Kidney tubule cell (primary cell): ENCODE data around the gene ABCA8.

Experiments
- DNase-seq: peaks from one replicate; pipeline ENCODE4 v3.0.0-alpha.2; 2018; ENCODE audit warnings: low spot score

ABCA8 gene

DNA sequence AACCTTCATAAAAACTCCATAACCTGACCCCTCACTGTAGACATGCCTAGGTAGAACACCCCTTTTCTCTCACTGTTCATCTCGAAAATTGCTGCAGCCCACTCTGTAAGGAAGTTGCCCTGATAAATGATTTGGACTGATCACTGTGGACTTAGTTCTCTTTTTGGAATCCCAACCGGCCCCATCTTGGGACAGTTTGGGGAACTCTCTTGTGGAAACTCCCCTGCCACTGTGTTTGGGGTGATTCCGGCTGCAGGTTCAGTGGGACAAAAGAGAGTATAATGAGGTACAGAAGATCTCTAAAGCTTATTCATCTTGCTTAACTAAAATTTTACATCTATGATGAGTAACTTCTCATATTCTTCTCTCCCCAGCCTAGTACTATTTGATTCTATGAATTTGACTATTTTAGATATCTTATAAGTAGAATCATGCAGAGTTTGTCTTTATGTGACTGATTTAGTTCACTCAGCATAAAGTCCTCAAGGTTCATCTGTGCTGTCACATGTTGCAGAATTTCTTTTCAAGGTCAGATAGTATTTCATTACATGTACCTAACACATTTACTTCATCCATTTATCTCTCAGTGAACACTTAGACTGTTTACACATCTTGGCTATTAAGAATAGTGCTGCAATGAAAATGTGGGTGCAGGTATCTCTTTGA, 84.9 kb downstream of the ABCA8 start:
- no peak for DNase-seq

DNA sequence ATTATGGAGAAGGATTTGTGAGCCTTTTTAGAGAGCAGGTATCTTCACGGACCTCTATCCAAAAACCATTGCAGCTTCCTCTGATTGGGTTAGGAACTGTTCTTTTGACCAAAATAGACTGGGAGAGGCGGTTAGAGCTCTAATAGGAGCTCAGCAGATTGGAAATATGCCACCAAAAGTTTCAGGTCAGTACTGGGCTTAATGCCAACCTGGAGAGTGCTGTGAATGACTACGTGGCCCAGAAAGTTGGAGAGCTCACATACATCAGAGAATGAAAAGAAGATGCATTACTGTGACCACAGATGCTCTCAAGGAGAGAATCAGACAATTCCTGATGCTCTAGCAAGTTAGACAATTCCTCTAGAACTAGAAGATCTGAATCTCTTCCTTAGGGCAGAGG, 86.5 kb downstream of the ABCA8 start:
- peak; percentile 2 for DNase-seq

DNA sequence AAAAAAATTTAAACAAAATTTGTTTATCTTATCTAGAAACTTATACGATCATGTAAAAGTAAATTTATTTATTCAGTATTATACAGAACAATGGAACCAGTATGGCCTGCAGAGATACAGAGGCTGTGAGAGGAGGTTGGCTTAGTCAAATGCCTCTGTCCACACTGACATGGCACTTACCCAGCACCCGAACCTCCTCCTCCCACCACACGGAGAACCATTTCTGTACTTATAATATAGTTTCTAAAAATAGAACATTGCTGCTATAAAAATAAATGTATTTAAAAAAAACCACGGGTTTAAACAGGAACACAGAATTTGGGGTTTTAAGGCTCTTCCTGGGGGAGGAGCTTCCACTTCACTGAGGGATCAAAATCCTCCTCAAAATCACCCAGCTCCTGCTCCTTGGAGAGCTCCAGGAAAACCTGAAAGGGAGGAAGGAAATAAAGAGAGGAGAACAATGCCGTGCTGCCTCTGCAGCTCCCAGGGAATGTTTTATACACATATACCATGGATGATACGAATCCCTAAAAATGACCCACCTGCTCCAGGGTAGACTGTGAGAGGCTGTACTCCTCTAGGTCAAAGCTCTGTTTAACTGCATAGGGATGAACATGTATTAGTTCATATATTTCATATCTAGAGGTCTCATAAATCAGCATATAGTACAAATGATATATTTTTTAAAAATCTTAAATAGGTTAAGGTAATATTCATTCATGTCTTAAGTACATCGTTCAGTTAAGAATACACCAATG, 87.3 kb downstream of the ABCA8 start:
- DNase-seq, result no peak

DNA sequence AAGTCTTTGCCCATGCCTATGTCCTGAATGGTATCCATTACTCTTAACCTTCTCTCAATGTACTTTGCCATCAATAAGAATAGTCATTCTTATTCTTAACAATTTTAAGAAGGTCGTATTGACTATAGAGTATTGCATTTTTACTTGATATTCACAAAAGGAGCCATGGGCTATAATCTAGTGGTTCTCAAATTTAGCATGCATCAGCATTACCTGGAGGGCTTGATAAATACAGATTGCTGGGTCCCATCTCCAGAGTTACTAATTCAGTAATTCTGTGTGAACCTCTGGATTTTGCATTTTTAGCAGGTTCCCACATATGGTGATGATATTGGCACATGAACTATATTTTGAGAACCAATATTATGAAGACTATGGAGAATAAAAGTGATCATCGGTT, 89.6 kb downstream of the ABCA8 start:
- no peak for DNase-seq

GRCh38 chr17:68863091-68863652, 92.0 kb downstream of the ABCA8 start:
- DNase-seq, result no peak

DNA sequence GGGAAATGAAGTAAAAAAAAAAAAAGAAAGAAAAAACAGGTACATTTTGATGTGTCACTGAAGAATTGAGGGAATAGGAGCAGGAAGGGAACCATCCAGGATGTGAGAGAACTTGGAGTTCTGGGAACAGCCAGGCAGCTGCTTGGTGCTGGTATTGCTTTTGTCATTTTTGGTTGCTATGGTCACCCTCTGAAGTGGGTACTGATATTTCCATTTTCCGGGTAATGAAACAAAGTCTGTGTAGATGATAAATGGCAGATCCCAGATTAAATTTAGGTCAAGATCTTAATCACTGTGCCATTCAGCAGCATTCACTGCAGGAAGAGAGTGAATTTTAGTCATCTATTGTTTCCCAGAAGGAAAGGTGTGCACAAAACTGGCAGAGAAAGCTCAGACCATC, 93.6 kb downstream of the ABCA8 start:
- no peak for DNase-seq

GRCh38 chr17:68860941-68861340, 94.3 kb downstream of the ABCA8 start:
- DNase-seq, result no peak

GRCh38 chr17:68854452-68854851, 100.7 kb downstream of the ABCA8 start:
- no peak for DNase-seq

DNA sequence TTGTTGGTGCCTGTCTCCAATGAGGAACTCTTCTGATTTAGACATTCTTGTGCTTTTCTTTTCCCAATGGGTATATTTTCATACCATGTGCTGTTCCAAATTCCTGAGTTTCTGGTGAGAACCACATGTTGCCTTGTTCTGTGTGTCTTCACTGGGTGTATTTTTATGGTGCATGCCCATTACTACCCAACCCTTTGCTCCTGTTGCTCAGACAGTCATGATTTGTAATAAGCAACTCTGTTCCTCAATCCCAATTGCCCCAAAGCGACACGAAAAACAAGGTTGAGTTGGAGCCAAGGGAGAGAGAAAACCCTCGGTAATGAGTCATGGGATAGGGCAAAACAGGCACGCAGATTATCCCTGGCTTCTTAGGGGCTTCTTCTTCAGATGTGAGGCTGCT, 101.8 kb downstream of the ABCA8 start:
- DNase-seq, result no peak

DNA sequence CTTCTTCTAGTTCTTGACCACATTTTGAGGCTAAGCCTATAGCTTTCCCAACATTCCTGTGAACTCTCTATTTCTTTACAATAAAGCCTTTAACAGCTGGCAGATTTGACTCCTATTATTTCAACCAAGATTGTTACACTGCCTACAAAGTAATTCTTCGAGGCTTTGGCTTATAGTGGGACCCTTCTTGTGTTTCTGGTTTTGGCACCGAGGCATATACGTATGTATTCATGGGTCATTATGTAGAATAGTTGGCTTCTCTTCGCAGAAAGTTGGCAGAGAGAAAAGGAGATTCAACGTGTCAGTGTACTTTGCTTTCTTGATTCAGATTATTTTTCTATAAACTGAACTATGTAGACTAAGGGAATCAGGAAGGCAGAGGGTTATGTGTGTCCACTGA, 102.2 kb downstream of the ABCA8 start:
- DNase-seq, result no peak

GRCh38 chr17:68851890-68852289, 103.3 kb downstream of the ABCA8 start:
- DNase-seq, result no peak

DNA sequence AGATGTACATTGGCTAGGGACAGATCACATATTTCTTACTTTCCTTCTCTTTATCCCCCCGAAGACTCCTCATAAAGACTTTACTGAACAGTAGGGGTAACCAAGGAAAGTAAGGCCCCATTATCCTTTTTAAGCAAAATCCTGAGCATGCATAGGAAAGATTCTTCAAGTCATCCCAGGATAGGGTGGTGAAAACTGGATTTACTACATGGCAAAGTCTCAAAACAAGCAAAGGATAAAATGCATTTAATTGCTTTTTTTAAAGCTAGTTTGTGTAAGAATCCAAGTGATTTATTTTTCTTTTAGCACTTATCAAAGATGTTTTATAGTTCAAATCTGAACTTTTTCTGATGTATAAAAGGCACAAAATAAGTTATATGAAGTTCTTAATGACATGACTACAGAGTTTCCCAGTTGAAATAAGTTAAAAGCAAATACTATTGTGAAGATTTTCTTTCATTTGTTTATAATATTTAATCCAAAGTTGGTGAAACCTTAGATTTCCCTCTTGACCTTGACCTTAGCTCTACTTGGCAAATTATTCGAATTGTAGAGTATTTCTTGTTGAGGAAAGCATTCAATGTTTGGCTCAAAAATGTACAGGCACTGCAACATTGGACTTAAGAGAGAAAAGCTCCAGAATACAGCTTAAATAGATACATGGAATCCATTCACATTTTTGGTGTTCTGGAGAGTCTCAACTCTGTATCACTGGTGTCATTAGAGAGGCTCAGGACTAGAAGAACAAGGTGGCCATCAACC, 104.3 kb downstream of the ABCA8 start:
- no peak for DNase-seq

- DNase-seq, result no peak
Measured at GRCh38 chr17:68849673-68850610, 105.2 kb downstream of the ABCA8 start.

DNA sequence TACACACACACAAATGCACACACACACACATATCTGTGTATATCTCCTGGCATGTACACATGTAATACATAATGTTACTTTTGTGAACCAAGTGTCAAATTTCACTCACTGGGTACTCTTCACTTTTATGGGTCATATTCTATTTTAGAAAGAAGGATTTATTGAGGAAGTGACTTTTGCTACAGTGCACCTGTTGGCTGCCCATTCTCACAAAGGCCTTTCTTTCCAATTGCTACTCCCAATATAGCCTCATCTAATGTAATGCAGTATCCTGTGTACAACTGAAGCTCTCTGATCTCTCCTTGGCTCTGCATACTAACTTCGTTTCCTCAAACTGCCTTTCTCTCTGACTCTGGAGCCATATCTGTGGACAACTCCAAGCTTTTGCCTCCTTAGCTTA, 107.5 kb downstream of the ABCA8 start:
- DNase-seq, result no peak

DNA sequence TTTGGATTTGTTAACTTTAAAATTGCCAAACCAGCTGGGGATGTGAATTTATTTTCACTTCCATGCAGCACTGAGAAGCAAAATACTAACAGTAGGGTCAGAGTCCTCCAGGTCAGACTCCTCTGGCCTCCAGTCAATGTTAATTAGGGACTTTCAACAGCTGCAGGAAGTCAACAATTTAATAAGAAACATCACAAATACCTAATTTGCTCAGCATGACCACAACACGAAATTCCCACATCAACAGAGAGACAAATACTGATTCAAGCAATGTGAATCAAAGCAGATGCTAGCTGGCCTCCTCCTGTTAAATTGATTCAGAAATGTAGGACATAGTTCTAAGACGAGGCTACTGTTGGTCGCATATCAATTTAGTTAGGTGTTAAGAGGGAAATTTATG, 111.7 kb downstream of the ABCA8 start:
- no peak for DNase-seq

- DNase-seq, result no peak
Measured at GRCh38 chr17:68840073-68840472, 115.1 kb downstream of the ABCA8 start.

- DNase-seq, result no peak
Measured at GRCh38 chr17:68835071-68835470, 120.1 kb downstream of the ABCA8 start.

DNA sequence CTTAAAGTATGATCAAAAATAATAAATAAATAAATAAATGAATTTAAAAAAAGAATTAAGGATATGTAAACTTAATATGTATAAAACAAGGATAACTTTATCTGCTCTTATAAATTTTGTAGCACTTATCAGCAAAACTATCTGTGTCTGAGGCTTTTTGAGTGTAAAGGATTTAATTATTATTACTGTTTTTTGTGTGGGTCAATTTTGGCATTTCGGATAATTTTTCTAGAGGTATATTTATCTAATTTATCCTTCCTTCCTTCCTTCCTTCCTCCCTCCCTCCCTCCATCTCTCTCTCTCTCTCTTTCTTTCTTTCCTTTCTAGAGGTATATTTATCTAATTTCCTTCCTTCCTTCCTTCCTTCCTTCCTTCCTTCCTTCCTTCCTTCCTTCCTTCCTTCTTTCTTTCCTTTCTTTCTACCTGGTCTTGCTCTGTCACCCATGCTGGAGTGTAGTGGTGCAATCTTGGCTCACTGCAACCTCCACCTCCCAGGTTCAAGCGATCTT, 120.8 kb downstream of the ABCA8 start:
- DNase-seq, result no peak

DNA sequence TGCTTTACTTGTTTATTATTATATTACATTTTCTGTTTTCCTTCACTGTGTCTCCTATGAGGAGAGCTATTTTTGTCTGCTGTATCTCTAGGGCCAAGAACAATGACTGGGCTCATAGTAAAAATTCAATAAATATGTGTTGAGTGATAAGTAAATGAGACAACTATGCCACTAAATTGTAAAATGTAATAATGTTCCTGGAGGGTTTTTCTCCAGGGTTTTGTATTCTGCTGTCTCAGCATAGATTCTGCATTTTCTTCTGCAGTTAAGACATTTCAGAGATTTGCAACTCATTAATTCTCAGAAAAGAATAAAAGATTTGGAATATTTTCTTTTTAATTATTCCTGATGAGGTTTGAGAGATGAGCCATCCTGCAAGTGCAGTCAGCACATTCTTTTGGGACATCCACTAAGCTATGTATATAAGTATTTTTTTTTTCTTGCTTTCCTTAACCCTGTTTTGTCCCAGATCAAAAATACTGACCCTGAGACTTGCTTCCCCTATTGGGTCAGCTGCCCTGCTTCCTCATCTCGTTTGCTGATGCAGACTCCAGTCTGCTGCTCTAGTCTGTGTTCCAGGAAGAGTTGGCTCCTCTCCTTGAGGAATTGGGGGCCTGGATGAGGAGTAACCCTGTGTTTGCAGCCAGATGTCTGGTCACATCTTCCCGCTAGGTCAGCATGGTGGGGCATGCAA, 122.9 kb downstream of the ABCA8 start:
- no peak for DNase-seq

GRCh38 chr17:68831170-68831569, 124.0 kb downstream of the ABCA8 start:
- DNase-seq, result no peak

- DNase-seq, result no peak
Measured at GRCh38 chr17:68830313-68830712, 124.9 kb downstream of the ABCA8 start.
